ENCODE results near the gene MS4A14.

MS4A14 gene

GRCh38 chr11:60389279-60389910 lies 6.9 kb upstream of the MS4A14 start:
- no peak overlapping the region for H3K4me3 ChIP-seq (ENCODE audit: low read length)
- no peaks in the 10 kb centered on the region for H3K4me1 ChIP-seq (ENCODE audit: control insufficient read depth, insufficient read depth, low read length)
- WGBS (ENCODE audit: insufficient coverage, insufficient read length): no CpG with 5 or more reads among the region's 5 CpGs
- no peak for DNase-seq (ENCODE audit: low read depth, low spot score)
- no peak overlapping the region for H3K27ac ChIP-seq (ENCODE audit: low read length)
- no peaks in the 10 kb centered on the region for H3K36me3 ChIP-seq (ENCODE audit: control insufficient read depth, insufficient read depth, low read length)
- H3K9me3 ChIP-seq (ENCODE audit: control insufficient read depth, insufficient read depth, low read length): no peaks in the 10 kb centered on the region
- no peaks in the 10 kb centered on the region for H3K27me3 ChIP-seq (ENCODE audit: control insufficient read depth, insufficient read depth, low read length)

- Histone ChIP-seq H3K36me3 (ENCODE audit: control insufficient read depth, insufficient read depth, low read length) (no peaks in the 10 kb centered on the region), H3K4me1 (ENCODE audit: control insufficient read depth, insufficient read depth, low read length) (no peaks in the 10 kb centered on the region), H3K27ac (ENCODE audit: low read length) (no peak overlapping the region), H3K9me3 (ENCODE audit: control insufficient read depth, insufficient read depth, low read length) (no peaks in the 10 kb centered on the region), H3K4me3 (ENCODE audit: low read length) (no peak overlapping the region), H3K27me3 (ENCODE audit: control insufficient read depth, insufficient read depth, low read length) (no peaks in the 10 kb centered on the region)
- no peak for DNase-seq (ENCODE audit: low read depth, low spot score)
Measured at GRCh38 chr11:60390419-60390818, 5.8 kb upstream of the MS4A14 start.

DNA sequence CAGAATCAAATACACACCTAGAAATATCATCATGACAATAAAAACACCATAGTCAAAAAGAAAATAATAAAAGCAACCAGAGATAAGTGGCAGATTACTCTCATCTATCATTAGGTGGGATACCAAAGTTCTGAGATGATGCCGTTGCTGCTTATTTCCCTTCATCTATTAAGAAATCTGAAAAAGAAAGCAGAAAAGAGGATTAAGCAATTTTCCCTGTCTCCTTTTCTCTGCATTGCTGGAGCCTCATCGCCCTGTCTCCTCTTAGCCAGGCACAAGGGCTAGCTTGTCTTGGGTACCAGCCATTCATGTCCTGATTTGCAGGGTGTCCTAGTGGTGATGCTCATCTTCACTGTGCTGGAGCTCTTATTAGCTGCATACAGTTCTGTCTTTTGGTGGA lies 3.9 kb upstream of the MS4A14 start:
- Histone ChIP-seq H3K9me3 (ENCODE audit: control insufficient read depth, insufficient read depth, low read length) (no peaks in the 10 kb centered on the region), H3K27me3 (ENCODE audit: control insufficient read depth, insufficient read depth, low read length) (no peaks in the 10 kb centered on the region), H3K36me3 (ENCODE audit: control insufficient read depth, insufficient read depth, low read length) (no peaks in the 10 kb centered on the region), H3K27ac (ENCODE audit: low read length) (no peak overlapping the region), H3K4me1 (ENCODE audit: control insufficient read depth, insufficient read depth, low read length) (no peaks in the 10 kb centered on the region), H3K4me3 (ENCODE audit: low read length) (no peak overlapping the region)
- WGBS (ENCODE audit: insufficient coverage, insufficient read length): no CpG with 5 or more reads among the region's 2 CpGs
- no peak for DNase-seq (ENCODE audit: low read depth, low spot score)

GRCh38 chr11:60393016-60393415 lies 3.2 kb upstream of the MS4A14 start:
- no peaks in the 10 kb centered on the region for H3K9me3 ChIP-seq (ENCODE audit: control insufficient read depth, insufficient read depth, low read length)
- H3K4me1 ChIP-seq (ENCODE audit: control insufficient read depth, insufficient read depth, low read length): no peaks in the 10 kb centered on the region
- H3K27me3 ChIP-seq (ENCODE audit: control insufficient read depth, insufficient read depth, low read length): no peaks in the 10 kb centered on the region
- DNase-seq (ENCODE audit: low read depth, low spot score): no peak
- H3K36me3 ChIP-seq (ENCODE audit: control insufficient read depth, insufficient read depth, low read length): no peaks in the 10 kb centered on the region
- H3K4me3 ChIP-seq (ENCODE audit: low read length): no peak overlapping the region
- WGBS (ENCODE audit: insufficient coverage, insufficient read length): no CpG with 5 or more reads among the region's 5 CpGs
- no peak overlapping the region for H3K27ac ChIP-seq (ENCODE audit: low read length)

GRCh38 chr11:60394666-60395380 lies 1.4 kb upstream of the MS4A14 start:
- DNase-seq (ENCODE audit: low read depth, low spot score): no peak
- H3K9me3 ChIP-seq (ENCODE audit: control insufficient read depth, insufficient read depth, low read length): no peaks in the 10 kb centered on the region
- H3K36me3 ChIP-seq (ENCODE audit: control insufficient read depth, insufficient read depth, low read length): no peaks in the 10 kb centered on the region
- H3K27ac ChIP-seq (ENCODE audit: low read length): no peak overlapping the region
- no peaks in the 10 kb centered on the region for H3K4me1 ChIP-seq (ENCODE audit: control insufficient read depth, insufficient read depth, low read length)
- H3K4me3 ChIP-seq (ENCODE audit: low read length): no peak overlapping the region
- no CpG with 5 or more reads among the region's 7 CpGs for WGBS (ENCODE audit: insufficient coverage, insufficient read length)
- H3K27me3 ChIP-seq (ENCODE audit: control insufficient read depth, insufficient read depth, low read length): no peaks in the 10 kb centered on the region

GRCh38 chr11:60396799-60397198 lies 540 bp downstream of the MS4A14 start:
- WGBS (ENCODE audit: insufficient coverage, insufficient read length): no CpG with 5 or more reads among the region's 1 CpG

DNA sequence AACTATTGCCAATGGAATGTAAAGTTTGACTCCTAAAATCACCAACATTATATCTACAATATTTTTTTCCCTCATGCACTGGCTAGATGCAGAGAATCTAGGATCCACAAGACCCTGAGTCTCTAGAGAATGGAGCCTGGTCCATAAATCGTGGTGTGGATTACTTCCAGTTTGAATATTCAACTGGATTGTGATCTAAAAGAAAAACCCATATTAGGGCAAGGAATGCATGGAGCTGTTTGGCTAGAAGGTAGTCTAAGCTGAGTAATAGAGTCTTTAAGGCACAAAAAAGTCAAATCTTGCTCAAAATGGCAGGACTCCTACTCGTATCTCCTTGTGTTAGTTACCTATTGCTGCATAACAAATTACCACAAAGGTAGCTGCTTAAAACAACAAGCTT lies 23.8 kb downstream of the MS4A14 start:
- H3K27me3 ChIP-seq (ENCODE audit: control insufficient read depth, insufficient read depth, low read length): no peaks in the 10 kb centered on the region
- no peaks in the 10 kb centered on the region for H3K4me1 ChIP-seq (ENCODE audit: control insufficient read depth, insufficient read depth, low read length)
- H3K4me3 ChIP-seq (ENCODE audit: low read length): no peak overlapping the region
- WGBS (ENCODE audit: insufficient coverage, insufficient read length): no CpG with 5 or more reads among the region's 2 CpGs
- no peak overlapping the region for H3K27ac ChIP-seq (ENCODE audit: low read length)
- no peaks in the 10 kb centered on the region for H3K36me3 ChIP-seq (ENCODE audit: control insufficient read depth, insufficient read depth, low read length)
- H3K9me3 ChIP-seq (ENCODE audit: control insufficient read depth, insufficient read depth, low read length): no peaks in the 10 kb centered on the region
- DNase-seq (ENCODE audit: low read depth, low spot score): no peak

More at GRCh38 chr11:60396799-60397198, 540 bp downstream of the MS4A14 start:
- no peak for DNase-seq (ENCODE audit: low read depth, low spot score)
- Histone ChIP-seq H3K4me1 (ENCODE audit: control insufficient read depth, insufficient read depth, low read length) (no peaks in the 10 kb centered on the region), H3K4me3 (ENCODE audit: low read length) (no peak overlapping the region), H3K36me3 (ENCODE audit: control insufficient read depth, insufficient read depth, low read length) (no peaks in the 10 kb centered on the region), H3K27me3 (ENCODE audit: control insufficient read depth, insufficient read depth, low read length) (no peaks in the 10 kb centered on the region), H3K27ac (ENCODE audit: low read length) (no peak overlapping the region), H3K9me3 (ENCODE audit: control insufficient read depth, insufficient read depth, low read length) (no peaks in the 10 kb centered on the region)

DNA sequence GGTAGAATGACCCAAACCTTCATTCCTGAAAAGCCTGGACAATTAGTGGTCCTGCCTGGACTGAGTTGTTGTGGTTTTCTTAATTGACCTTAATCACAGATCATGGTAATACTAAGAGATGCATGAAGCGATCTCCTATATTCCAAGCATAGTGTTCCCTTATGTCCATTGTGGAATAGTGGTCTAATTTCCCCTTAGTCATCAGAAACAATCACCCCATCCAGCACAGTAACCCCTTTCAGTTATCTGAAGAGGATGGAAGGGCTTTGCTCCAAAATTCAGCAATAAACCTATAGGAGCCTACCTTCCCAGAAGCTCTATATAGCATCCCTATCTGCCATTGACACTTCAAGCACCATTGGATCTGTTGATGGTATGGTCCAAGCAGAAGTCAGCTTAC lies 26.4 kb downstream of the MS4A14 start:
- DNase-seq (ENCODE audit: low read depth, low spot score): no peak
- no peaks in the 10 kb centered on the region for H3K9me3 ChIP-seq (ENCODE audit: control insufficient read depth, insufficient read depth, low read length)
- no peak overlapping the region for H3K27ac ChIP-seq (ENCODE audit: low read length)
- H3K4me3 ChIP-seq (ENCODE audit: low read length): no peak overlapping the region
- H3K27me3 ChIP-seq (ENCODE audit: control insufficient read depth, insufficient read depth, low read length): no peaks in the 10 kb centered on the region
- no peaks in the 10 kb centered on the region for H3K4me1 ChIP-seq (ENCODE audit: control insufficient read depth, insufficient read depth, low read length)
- no CpG with 5 or more reads among the region's 1 CpG for WGBS (ENCODE audit: insufficient coverage, insufficient read length)
- H3K36me3 ChIP-seq (ENCODE audit: control insufficient read depth, insufficient read depth, low read length): no peaks in the 10 kb centered on the region

DNA sequence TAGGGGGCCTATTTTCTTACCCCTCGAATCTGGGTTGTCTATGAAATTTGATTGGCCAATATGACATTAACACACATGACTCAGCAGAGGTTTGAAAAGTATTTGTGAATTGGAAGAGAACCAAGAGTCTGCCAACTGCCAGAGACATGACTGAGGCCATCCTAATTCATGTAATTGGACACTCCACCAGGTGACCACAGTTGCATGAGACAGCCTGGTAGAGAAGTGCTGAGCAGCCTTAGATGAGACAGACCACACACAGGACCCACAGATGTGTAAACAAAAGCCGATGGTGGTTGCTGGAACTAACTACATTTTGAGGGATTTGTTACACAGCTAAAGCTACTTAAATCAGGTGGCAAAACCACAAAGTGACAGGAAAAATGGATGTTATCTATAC lies 32.3 kb downstream of the MS4A14 start:
- Histone ChIP-seq H3K4me3 (ENCODE audit: low read length) (no peak overlapping the region), H3K4me1 (ENCODE audit: control insufficient read depth, insufficient read depth, low read length) (no peaks in the 10 kb centered on the region), H3K36me3 (ENCODE audit: control insufficient read depth, insufficient read depth, low read length) (no peaks in the 10 kb centered on the region), H3K27me3 (ENCODE audit: control insufficient read depth, insufficient read depth, low read length) (no peaks in the 10 kb centered on the region), H3K9me3 (ENCODE audit: control insufficient read depth, insufficient read depth, low read length) (no peaks in the 10 kb centered on the region), H3K27ac (ENCODE audit: low read length) (no peak overlapping the region)
- no CpG with 5 or more reads among the region's 2 CpGs for WGBS (ENCODE audit: insufficient coverage, insufficient read length)
- DNase-seq (ENCODE audit: low read depth, low spot score): no peak

- WGBS (ENCODE audit: insufficient coverage, insufficient read length): no CpG with 5 or more reads among the region's 5 CpGs
Measured at GRCh38 chr11:60429272-60429671, 33.0 kb downstream of the MS4A14 start, which contains the start of gene MS4A5. Gene MS4A5 (plus strand): TSS chr11:60429572. CDS start chr11:60429675, 103 bp downstream.

GRCh38 chr11:60431251-60431650 lies 35.0 kb downstream of the MS4A14 start:
- H3K4me1 ChIP-seq (ENCODE audit: control insufficient read depth, insufficient read depth, low read length): no peaks in the 10 kb centered on the region
- H3K36me3 ChIP-seq (ENCODE audit: control insufficient read depth, insufficient read depth, low read length): no peaks in the 10 kb centered on the region
- WGBS (ENCODE audit: insufficient coverage, insufficient read length): no CpG with 5 or more reads among the region's 2 CpGs
- no peak overlapping the region for H3K4me3 ChIP-seq (ENCODE audit: low read length)
- H3K27ac ChIP-seq (ENCODE audit: low read length): no peak overlapping the region
- H3K9me3 ChIP-seq (ENCODE audit: control insufficient read depth, insufficient read depth, low read length): no peaks in the 10 kb centered on the region
- DNase-seq (ENCODE audit: low read depth, low spot score): no peak
- no peaks in the 10 kb centered on the region for H3K27me3 ChIP-seq (ENCODE audit: control insufficient read depth, insufficient read depth, low read length)

More at GRCh38 chr11:60429272-60429671, 33.0 kb downstream of the MS4A14 start, which contains the start of gene MS4A5:
- Histone ChIP-seq H3K9me3 (ENCODE audit: control insufficient read depth, insufficient read depth, low read length) (no peaks in the 10 kb centered on the region), H3K4me1 (ENCODE audit: control insufficient read depth, insufficient read depth, low read length) (no peaks in the 10 kb centered on the region), H3K4me3 (ENCODE audit: low read length) (no peak within 1 kb of the TSS), H3K27me3 (ENCODE audit: control insufficient read depth, insufficient read depth, low read length) (no peaks in the 10 kb centered on the region), H3K27ac (ENCODE audit: low read length) (no peak within 1 kb of the TSS), H3K36me3 (ENCODE audit: control insufficient read depth, insufficient read depth, low read length) (no peaks in the 10 kb centered on the region)
- DNase-seq (ENCODE audit: low read depth, low spot score): no peak
